ENCODE results near the gene ANKK1. TPM values are rescaled to one million over a fixed set of nuclear protein-coding genes. Genes with fewer than 3 reads are reported as not detected.

ANKK1 gene
- total RNA-seq, 4 donors from 2014 or later = 0.17 to 0.83 (median 0.29) TPM; not detected in 1

DNA sequence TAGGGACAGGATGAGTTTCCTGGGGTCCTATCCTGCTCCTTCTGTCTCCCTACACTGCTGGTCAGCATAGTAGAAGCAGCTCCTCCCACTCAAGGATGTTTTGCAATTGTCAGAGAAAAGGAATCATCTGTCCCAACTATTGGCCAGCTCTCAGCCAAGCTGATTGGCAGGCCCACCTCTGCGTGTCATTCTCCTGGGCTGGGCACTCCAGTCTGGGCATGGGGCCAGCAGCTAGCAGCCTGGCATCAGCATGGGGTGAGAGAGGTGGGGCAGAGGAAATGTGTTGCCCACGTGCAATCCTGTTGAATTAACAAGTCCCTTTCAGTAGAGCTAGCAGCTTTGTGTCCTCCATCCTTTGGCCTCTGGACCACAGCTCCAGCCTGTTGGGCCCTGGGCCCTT, 14.1 kb downstream of the ANKK1 start:
- Histone ChIP-seq H3K27me3 (no peaks in the 10 kb centered on the region), H3K4me1 (no peaks in the 10 kb centered on the region), H3K27ac (replicated peaks in 1 of 4) (no peak overlapping the region), H3K9me3 (no peaks in the 10 kb centered on the region), H3K36me3 (no peaks in the 10 kb centered on the region), H3K4me3 (no peak overlapping the region)
- no peak for DNase-seq (ENCODE audit: extremely low spot score)
- intact Hi-C loops (cut with DNase I) = no loop called here
- TF ChIP-seq EP300 (IDR thresholded peaks at IDR 0.05) = no peak
- no peak for TF ChIP-seq POLR2AphosphoS5 (IDR thresholded peaks at IDR 0.05)
- TF ChIP-seq POLR2A (IDR thresholded peaks at IDR 0.05; ENCODE audit: low read depth) = no peak
- TF ChIP-seq, protein P1, sequence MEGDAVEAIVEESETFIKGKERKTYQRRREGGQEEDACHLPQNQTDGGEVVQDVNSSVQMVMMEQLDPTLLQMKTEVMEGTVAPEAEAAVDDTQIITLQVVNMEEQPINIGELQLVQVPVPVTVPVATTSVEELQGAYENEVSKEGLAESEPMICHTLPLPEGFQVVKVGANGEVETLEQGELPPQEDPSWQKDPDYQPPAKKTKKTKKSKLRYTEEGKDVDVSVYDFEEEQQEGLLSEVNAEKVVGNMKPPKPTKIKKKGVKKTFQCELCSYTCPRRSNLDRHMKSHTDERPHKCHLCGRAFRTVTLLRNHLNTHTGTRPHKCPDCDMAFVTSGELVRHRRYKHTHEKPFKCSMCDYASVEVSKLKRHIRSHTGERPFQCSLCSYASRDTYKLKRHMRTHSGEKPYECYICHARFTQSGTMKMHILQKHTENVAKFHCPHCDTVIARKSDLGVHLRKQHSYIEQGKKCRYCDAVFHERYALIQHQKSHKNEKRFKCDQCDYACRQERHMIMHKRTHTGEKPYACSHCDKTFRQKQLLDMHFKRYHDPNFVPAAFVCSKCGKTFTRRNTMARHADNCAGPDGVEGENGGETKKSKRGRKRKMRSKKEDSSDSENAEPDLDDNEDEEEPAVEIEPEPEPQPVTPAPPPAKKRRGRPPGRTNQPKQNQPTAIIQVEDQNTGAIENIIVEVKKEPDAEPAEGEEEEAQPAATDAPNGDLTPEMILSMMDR (IDR thresholded peaks at IDR 0.05) = no peak
- 46% methylated on average over 2 of the region's 2 CpGs for WGBS

DNA sequence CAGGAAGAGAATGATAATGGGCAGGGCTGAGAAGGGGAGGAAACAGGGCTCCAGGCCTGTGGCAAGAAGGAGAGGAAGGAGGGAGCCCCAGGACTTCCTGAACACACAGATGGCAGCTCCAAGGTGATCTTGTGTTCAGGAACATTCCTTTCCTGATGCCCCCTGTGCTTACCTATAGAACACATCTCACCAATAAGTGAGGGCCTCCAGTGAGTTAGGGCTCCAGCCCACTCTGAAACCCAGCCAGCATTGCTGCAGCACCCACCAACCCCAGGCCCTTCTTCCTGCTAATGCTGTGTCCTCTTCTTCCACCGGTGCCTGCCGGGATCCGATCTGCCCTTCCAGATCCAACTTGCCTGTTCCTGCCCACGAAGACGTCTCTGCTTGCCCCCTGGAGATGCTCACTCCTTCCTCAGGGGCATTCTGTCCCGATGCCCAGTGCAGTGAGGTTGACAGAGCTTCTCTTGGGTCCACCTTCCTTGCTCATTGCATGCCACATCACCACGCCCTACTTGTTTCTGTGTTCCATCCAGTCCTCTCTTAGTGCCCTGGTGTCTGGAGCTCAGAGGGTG, 17.4 kb downstream of the ANKK1 start:
- TF ChIP-seq, protein P1 (IDR thresholded peaks at IDR 0.05) = no peak
- no peak for TF ChIP-seq POLR2A (IDR thresholded peaks at IDR 0.05; ENCODE audit: low read depth)
- TF ChIP-seq POLR2AphosphoS5 (IDR thresholded peaks at IDR 0.05) = no peak
- no peak for TF ChIP-seq EP300 (IDR thresholded peaks at IDR 0.05)
- H3K27ac ChIP-seq (replicated peaks in 1 of 4) = no peak overlapping the region
- intact Hi-C loops (cut with DNase I) = no loop called here
- no peaks in the 10 kb centered on the region for H3K27me3 ChIP-seq
- no peaks in the 10 kb centered on the region for H3K36me3 ChIP-seq
- no peak overlapping the region for H3K4me3 ChIP-seq
- no peaks in the 10 kb centered on the region for H3K9me3 ChIP-seq
- 87% methylated on average over 7 of the region's 7 CpGs for WGBS
- DNase-seq (ENCODE audit: extremely low spot score) = no peak
- no peaks in the 10 kb centered on the region for H3K4me1 ChIP-seq

DNA sequence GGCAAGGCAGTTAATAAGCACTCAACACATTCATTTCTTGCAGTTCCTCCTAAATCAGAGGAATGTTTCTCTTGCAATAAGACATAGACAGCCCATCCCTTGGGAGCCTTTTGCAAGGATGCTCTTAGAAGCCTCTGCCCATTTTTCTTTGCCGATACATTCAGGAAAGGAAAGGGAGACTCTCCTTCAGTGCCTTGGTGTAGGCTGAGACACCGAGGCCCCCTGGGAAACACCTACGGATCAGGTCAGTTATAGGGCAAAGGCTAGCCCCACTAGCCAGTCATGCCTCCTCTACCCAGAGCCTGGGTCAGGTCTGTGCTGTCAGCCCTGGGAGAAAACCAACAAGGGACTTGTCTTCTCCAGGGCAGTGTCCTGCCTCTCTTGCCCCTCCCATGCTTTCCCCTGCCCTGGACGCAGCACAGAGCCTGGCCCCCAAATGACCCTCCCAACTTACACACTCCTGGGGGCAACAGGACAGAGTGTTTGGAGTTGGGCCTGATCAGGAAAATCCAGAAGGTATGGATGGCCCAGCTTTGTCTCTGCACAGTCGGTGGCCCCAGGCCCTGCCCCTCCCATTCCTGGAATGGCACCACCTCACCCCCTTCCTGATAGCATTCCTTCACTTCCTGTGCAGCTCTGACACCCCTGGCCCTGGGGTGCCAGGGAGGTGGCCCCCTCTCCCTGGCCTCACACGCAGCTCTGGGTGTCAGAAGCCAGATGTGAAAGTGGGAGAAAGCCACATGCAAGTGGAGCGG, 18.3 kb downstream of the ANKK1 start:
- H3K4me1 ChIP-seq = no peaks in the 10 kb centered on the region
- no peak overlapping the region for H3K4me3 ChIP-seq
- H3K36me3 ChIP-seq = no peaks in the 10 kb centered on the region
- no peaks in the 10 kb centered on the region for H3K9me3 ChIP-seq
- H3K27me3 ChIP-seq = no peaks in the 10 kb centered on the region
- WGBS = 72% methylated on average over 7 of the region's 7 CpGs
- DNase-seq (ENCODE audit: extremely low spot score) = no peak
- intact Hi-C loops (cut with DNase I) = no loop called here
- TF ChIP-seq POLR2A (IDR thresholded peaks at IDR 0.05; ENCODE audit: low read depth) = no peak
- no peak for TF ChIP-seq EP300 (IDR thresholded peaks at IDR 0.05)
- TF ChIP-seq, protein P1 (IDR thresholded peaks at IDR 0.05) = no peak
- TF ChIP-seq POLR2AphosphoS5 (IDR thresholded peaks at IDR 0.05) = no peak
- H3K27ac ChIP-seq (replicated peaks in 1 of 4) = no peak overlapping the region

DNA sequence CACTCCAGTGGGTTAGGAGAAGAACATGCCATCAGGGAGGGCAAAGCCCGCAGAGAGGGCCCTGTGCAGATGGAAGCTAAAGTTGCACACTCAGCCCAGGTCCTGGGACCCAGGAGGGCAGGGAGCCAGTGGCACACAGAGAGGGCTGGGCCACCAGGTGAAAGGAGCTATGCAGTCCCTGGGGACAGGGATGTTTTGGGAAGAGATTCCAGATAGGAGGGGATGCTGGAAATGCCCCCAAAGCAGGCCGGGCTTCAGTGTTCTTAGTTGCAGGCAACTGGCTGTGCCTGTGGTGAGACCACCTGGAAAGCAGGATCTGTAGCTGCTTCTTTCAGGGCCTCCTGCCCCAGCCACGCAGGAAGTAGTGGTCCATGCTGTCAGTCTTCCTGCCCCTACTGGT, 19.6 kb downstream of the ANKK1 start:
- TF ChIP-seq, protein P1 (IDR thresholded peaks at IDR 0.05) = no peak
- no peaks in the 10 kb centered on the region for H3K9me3 ChIP-seq
- no peaks in the 10 kb centered on the region for H3K36me3 ChIP-seq
- 100% methylated on average over 2 of the region's 3 CpGs for WGBS
- no peak for DNase-seq (ENCODE audit: extremely low spot score)
- intact Hi-C loops (cut with DNase I) = no loop called here
- no peaks in the 10 kb centered on the region for H3K27me3 ChIP-seq
- H3K27ac ChIP-seq (replicated peaks in 1 of 4) = no peak overlapping the region
- no peaks in the 10 kb centered on the region for H3K4me1 ChIP-seq
- no peak overlapping the region for H3K4me3 ChIP-seq

All from esophagus muscularis mucosa (tissue), 4 donors.